Mucosa of gallbladder (tissue), 1 donor: ENCODE results near the gene PTK6. TPM values are rescaled to one million over a fixed set of nuclear protein-coding genes. Genes with fewer than 3 reads are reported as not detected.

Experiments
- DNase-seq: peaks from one replicate; pipeline ENCODE4 v3.0.0-alpha.2; 2020; ENCODE audit warnings: low spot score
- total RNA-seq: library from RNA; stranded (reverse); gene quantifications from one replicate; pipeline ENCODE4 v1.2.1, GENCODE V29; 2021
- donor health status: DM: no; HTN: no; CAD: no.

Gene PTK6
- total RNA-seq, 1 donor from 2014 or later: 11.0 TPM

DNA sequence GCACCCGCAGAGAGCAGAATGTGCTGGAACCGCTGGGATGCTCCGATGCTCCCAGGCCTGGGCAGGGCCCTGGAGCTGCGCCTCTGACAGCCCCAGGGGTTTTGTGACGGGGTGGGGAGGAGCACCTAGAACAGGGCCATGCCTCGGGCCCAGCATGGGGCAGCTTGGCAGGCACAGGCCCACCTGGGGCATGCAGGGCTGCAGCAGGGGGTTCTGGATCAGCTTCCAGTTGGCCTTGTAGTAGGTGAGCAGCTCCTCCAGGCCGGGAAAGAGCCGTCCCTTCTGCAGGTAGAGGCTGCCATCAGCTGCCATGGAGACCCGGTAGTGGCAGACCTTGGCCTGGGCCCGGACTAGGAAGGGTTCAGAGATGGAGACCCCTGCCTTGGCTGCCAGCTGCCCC, 6.0 kb upstream of the PTK6 start:
- no peak for DNase-seq

DNA sequence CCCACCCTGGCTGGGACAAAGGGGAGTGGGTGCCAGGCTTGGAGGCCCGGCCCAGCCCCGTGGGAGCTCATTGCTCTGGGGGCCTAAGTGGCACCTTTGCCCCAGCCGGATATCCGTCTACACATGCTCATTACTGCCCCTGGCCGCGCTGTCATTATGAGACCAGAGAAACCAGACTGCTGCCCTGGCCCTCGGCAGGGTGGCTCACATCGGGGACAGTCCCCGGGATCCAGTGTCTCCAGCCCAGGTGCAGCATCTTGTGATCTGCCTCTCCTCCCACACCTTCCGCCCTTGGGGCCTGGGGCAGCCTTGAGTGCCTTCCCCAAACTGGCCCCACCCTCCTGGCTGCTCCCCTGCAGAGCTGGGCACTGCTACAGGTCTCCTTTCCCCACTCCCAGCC, 5.5 kb upstream of the PTK6 start:
- DNase-seq: no peak

DNA sequence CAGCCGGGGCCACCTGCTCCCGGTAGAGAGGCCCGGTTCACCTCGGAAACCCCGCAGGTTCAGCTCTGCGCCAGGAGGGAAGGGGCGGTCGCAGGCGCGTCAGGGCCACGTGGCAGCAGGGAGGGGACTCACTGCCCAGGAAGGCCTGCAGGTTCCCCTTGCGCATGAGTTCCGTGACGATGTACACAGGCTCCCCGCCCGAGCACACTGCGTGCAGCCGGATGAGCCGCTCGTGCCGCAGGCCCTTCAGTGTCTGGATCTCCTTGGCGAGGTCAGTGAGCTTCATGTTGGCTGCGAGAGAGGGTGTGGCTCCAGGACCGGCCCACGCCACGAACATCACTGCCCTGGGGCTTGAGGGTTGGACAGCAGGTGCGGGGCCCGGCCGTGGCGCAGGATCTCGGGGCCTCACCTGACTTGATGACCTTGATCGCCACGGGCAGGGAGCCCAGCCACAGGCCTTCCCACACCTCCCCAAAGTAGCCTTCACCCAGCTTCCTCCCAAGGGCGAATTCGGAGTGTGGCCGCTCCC, 4.9 kb upstream of the PTK6 start:
- no peak for DNase-seq

GRCh38 chr20:63541371-63541770, 4.2 kb upstream of the PTK6 start:
- no peak for DNase-seq

DNA sequence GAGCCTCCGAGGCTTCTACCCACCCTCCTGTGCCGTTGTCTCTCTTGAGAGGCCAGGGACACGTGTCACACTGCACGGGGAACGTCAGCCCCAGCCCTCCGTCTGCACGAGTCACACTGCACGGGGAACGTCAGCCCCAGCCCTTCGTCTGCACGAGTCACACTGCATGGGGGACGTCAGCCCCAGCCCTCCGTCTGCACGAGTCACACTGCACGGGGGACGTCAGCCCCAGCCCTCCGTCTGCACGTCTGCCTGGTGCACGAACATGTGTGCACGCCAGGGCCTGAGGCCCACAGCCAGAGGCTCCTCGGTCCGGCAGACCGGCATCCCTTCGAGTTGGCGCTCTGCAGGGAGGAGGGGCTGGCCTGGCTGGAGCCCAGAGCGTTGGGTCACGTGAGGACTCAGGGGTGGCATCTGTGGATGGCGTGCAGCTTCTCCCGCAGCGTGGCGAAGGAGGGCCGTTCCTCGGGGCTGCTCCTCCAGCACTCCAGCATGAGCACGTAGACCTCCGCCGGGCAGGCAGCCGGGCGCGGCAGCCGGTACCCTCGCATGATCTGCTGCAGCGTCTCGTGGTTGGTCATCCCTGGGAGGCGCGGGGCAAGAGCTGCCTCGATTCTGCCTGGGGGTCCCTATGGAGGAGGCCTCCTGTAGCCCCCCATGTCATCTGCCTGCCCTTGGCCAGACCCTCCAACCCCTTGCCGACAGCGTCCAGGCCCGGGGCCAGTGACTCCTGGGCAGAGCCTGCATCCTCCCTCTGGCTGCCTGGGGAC, 3.4 kb upstream of the PTK6 start:
- no peak for DNase-seq

GRCh38 chr20:63539441-63540370, 2.5 kb upstream of the PTK6 start:
- DNase-seq: no peak

DNA sequence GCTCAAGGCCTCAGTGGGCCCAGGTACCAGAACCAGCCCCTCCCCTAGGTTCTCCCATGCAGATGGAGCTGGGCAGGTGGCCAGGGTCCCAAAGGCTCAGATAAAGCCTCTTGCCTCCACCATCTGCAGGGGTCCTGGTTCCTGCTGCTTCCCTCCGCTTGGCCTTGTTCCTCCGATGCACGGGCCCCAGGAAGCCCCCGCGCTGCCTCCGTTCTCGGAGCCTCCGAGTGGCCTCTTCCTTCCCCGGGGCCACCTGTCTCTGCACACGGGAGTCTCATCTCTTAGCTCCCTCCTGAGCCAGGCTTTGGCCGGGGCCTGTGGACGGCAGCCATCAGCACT, 1.9 kb upstream of the PTK6 start:
- DNase-seq: no peak

DNA sequence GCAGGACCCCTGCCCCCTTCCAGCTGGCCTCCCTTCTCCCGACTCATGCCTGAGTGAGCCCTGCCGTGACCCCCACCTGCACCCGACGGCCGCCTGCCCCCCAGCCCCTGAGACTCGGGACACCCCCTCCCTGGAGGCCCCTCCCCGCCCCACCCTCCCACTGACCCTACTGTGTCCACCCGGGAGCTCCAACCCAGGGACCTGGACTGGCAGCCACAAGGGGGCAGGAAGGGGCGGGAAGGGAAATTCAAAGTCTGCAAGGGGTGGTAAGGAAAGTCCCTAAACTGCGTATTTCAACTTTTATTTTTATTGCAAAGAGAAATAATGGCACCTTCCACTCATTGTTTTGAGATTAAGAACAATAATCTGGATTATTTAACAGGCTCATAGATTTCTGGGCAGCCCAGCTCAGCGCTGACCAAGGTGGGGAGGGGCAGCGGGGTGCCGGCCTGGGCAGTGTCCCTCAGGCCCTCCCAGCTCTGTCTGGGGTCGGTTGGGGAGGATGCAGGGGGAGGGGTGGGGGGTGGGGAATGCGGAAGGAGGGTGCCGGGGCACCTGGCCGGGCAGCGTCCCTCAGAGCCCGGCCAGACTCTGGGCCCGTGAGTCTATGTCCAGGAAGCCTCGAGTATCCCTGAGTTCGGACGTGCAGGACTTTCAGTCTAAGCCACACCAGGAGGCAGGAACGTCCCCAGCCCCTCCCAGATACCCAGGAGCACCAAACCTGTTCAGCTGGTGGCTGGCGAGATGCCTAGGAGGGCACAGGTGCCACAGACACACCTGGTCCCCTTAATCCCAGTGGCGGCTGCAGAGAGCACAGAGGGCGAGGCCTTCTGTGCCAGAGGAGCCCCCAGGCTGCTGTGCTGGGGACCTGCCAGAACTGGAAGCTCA, 1.3 kb upstream of the PTK6 start:
- peak; percentile 88 for DNase-seq

- DNase-seq: peak; percentile 94
These were observed 488 bp upstream of the PTK6 start for GRCh38 chr20:63537525-63538203.

GRCh38 chr20:63536241-63536977, 767 bp downstream of the PTK6 start:
- DNase-seq: no peak

GRCh38 chr20:63534831-63535651, 2.1 kb downstream of the PTK6 start:
- DNase-seq: no peak

DNA sequence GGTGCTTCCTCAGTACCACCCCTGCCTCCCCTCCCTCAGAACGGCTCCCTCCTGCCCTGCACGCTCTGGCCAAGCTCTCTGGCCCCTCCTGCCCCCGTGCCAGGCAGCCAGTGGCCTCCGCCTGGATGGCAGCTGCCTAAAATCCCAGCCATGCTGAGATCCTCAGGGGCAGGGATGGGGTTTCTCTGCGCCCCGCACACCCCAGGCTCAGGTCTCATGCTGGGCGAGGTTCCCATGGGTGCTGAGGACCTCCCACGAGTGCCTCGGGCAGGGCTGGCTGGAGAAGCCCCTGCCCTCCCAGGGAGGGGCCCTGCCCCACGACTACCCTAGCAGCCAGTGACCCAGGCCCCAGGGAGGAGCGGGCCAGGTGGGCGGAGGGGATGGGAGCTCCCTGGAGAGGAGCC, 2.7 kb downstream of the PTK6 start:
- DNase-seq: no peak

DNA sequence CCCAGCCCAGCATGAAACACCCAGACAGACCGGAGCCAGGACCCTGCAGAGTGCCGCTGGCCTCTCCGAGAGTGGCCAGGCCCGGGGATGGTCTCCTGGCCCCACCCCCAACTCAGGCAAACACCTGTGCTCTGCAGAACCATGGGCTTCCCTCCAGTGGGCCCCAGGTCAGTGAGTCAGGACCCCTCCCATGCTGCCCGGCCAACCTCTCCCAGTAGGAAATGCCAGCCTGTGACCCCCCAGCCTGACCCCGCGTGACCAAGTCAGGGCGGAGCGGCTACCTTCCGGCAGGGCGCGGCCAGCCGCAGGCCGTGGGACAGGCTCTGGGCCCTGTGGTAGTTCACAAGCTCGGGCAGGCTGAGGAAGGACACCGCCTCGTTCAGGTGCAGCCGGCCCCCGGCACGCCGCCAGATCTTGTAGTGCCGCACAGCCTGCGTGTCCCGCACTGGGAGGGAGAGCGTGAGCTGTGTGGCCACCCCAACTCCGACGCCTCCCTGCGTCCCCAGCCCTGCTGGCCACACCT, 3.2 kb downstream of the PTK6 start:
- peak; percentile 73 for DNase-seq

DNA sequence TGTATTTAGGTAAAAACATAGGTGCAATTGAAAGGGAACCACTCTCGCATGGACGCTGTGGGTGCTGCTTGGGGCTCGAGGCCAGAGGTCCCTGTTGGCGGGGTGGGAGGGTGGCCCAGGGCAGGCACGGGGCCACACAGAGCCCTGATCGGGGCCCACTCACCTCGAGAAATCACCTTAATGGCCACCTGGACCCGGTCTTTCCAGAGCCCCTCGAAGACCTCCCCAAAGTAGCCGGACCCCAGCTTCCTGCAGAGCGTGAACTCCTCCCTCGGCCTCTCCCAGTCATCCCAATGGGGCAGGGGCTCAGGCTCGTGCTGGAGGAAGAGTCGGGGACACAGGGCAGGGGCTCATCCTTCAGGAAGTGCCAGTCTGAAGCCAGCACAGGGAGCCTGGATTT, 3.8 kb downstream of the PTK6 start:
- no peak for DNase-seq

DNA sequence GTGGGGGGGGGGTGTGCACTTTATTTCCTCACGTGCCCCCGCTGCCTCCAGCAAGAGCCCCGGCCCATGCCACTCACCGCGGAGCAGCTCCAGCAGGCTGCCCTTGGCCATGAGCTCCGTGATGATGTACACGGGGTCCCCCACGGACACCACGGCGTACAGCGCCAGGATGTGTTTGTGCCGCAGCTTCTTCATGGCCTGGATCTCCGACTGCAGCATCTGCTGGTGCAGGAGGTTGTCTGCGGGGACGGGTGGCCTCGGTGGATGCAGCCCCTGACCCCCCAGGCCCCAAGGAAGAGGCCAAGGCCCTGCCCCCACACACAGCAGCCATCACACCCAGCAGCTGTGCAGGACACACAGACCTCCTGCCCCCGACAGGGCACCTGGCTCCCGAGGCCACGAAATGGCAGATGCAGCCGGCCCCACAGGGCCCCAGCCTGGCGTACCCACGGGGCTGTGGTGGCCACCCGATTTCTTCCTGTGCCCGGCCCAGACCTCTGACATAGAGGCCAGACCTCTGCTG, 4.7 kb downstream of the PTK6 start:
- DNase-seq: no peak

- no peak for DNase-seq
These were observed 5.3 kb downstream of the PTK6 start for GRCh38 chr20:63531686-63532448.

DNA sequence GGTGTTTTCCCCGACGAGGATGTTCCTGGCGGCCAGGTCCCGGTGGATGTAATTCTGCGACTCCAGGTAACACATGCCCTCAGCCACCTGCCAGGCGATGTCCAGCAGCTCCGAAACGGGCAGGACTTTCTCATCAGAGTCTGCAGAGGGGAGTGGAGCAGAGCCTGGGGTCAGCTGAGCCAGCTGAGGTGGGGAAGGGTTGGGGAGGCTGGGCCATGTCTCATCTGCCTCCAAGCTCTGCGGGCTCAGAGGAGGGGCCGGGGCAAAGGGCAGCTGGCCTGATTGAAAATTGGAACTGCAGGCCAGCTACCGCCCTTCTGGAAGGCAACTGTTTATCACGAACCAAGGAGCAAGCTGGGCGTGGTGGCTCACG, 6.4 kb downstream of the PTK6 start:
- DNase-seq: no peak
